GM18517 (cell line): ENCODE measurements around the gene RPL26.

Experiments used
- ATAC-seq: cut with Tn5 transposase; IDR thresholded peaks from one replicate; pipeline ENCODE4 v1.9.1; 2021; ENCODE audit warnings: mild to moderate bottlenecking, moderate library complexity; ENCODE audit not compliant: unreplicated experiment

RPL26 gene

GRCh38 chr17:8332128-8332527 is 50.9 kb downstream of the RPL26 start:
- no peak for ATAC-seq
